Left ventricle myocardium inferior (tissue), 1 donor: Measurements from ENCODE around the gene SPAG6. TPM values are rescaled to one million over a fixed set of nuclear protein-coding genes. Genes with fewer than 3 reads are reported as not detected.

Source experiments
- DNase-seq: peaks from one replicate; pipeline ENCODE4 v3.0.0-alpha.2; 2020
- H3K27ac ChIP-seq: fragments of 200-600 bp; replicated peaks from 2 replicates; pipeline ENCODE4 v1.8.0; 2021
- H3K27me3 ChIP-seq: fragments of 200-600 bp; 2 replicates; pipeline ENCODE4 v1.8.0; 2021; ENCODE audit warnings: low read depth
- H3K36me3 ChIP-seq: fragments of 200-600 bp; 2 replicates; pipeline ENCODE4 v1.8.0; 2021
- H3K4me1 ChIP-seq: fragments of 200-600 bp; 2 replicates; pipeline ENCODE4 v1.8.0; 2021
- H3K4me3 ChIP-seq: fragments of 200-600 bp; 2 replicates; pipeline ENCODE4 v1.8.0; 2021; ENCODE audit warnings: mild to moderate bottlenecking, moderate library complexity
- H3K9me3 ChIP-seq: fragments of 200-600 bp; replicated peaks from 2 replicates; pipeline ENCODE4 v1.8.0; 2021
- CTCF ChIP-seq: fragments of 200-600 bp; IDR thresholded peaks from 2 replicates; pipeline ENCODE4 v1.8.0; 2021; ENCODE audit warnings: antibody characterized with exemption, mild to moderate bottlenecking, borderline replicate concordance
- intact Hi-C: fragments of 100-400 bp; cut with micrococcal nuclease; formaldehyde crosslinking; loops from one replicate; pipeline ENCODE4 v1.11.0; 2022
- total RNA-seq: library from RNA; stranded (reverse); fragmentation: NEBNext Ultra II Directional; extraction: Animal tissue kit (Norgen Biotek cat#: 25700); gene quantifications from one replicate; pipeline ENCODE4 v1.2.1, GENCODE V29; 2021
- donor health status: DM: no; HTN: yes; CAD: no; lungs with severe emphysema.

SPAG6 gene
- total RNA-seq, 1 donor from 2014 or later: not detected

GRCh38 chr10:22344249-22344648, 1.0 kb upstream of the SPAG6 start:
- Histone ChIP-seq H3K36me3 (no peaks in the 10 kb centered on the region), H3K4me1 (peaks cover 31% of the 10 kb centered on the region), H3K4me3 (no peak overlapping the region), H3K9me3 (no peaks in the 10 kb centered on the region), H3K27ac (no peak overlapping the region), H3K27me3 (peaks cover 89% of the 10 kb centered on the region)
- no peak for TF ChIP-seq CTCF
- DNase-seq: no peak
- intact Hi-C loops: no loop called here

- no peak for TF ChIP-seq CTCF
- Histone ChIP-seq H3K36me3 (no peaks in the 10 kb centered on the region), H3K9me3 (no peaks in the 10 kb centered on the region), H3K27me3 (peaks cover 89% of the 10 kb centered on the region), H3K27ac (no peak overlapping the region), H3K4me1 (peaks cover 26% of the 10 kb centered on the region), H3K4me3 (peak overlapping the region; percentile 38)
- intact Hi-C loops: no loop called here
- no peak for DNase-seq
Observed at GRCh38 chr10:22344781-22345300, 455 bp upstream of the SPAG6 start.

GRCh38 chr10:22346096-22346661, 883 bp downstream of the SPAG6 start:
- no peak for DNase-seq
- no peak for TF ChIP-seq CTCF
- H3K4me3 ChIP-seq: no peak overlapping the region
- no peaks in the 10 kb centered on the region for H3K36me3 ChIP-seq
- H3K27ac ChIP-seq: no peak overlapping the region
- peaks cover 88% of the 10 kb centered on the region for H3K27me3 ChIP-seq
- H3K9me3 ChIP-seq: no peaks in the 10 kb centered on the region
- intact Hi-C loops: no loop called here
- peaks cover 12% of the 10 kb centered on the region for H3K4me1 ChIP-seq

- TF ChIP-seq CTCF: no peak
- intact Hi-C loops: no loop called here
- DNase-seq: no peak
- Histone ChIP-seq H3K9me3 (no peaks in the 10 kb centered on the region), H3K27ac (no peak overlapping the region), H3K4me3 (no peak overlapping the region), H3K4me1 (peaks cover 6% of the 10 kb centered on the region), H3K27me3 (peaks cover 85% of the 10 kb centered on the region), H3K36me3 (no peaks in the 10 kb centered on the region)
Observed at GRCh38 chr10:22349755-22350154, 4.5 kb downstream of the SPAG6 start.

- H3K9me3 ChIP-seq: no peaks in the 10 kb centered on the region
- H3K36me3 ChIP-seq: no peaks in the 10 kb centered on the region
- H3K4me3 ChIP-seq: no peak overlapping the region
- H3K4me1 ChIP-seq: no peaks in the 10 kb centered on the region
- H3K27me3 ChIP-seq: peaks cover 71% of the 10 kb centered on the region
- no peak overlapping the region for H3K27ac ChIP-seq
- TF ChIP-seq CTCF: no peak
- no peak for DNase-seq
- intact Hi-C loops: no loop called here
Observed at GRCh38 chr10:22351131-22351703, 5.9 kb downstream of the SPAG6 start.
